Ovary (tissue), 9 donors: ENCODE data around the gene SPAG8. TPM values are rescaled to one million over a fixed set of nuclear protein-coding genes. Genes with fewer than 3 reads are reported as not detected.
A peak's percentile ranks its signal among the peaks of the same experiment; 100 is the strongest.

Experiments used
- DNase-seq, 5 donors: peaks; one replicate each; pipeline ENCODE4 v3.0.0-alpha.2; 2019 to 2020
- H3K27ac ChIP-seq, 2 donors: fragments of 200-600 bp; one replicate each; pipeline versions ENCODE4 v1.5.1 to v1.8.0; 2019 to 2022
- H3K27me3 ChIP-seq: fragments of 200-600 bp; one replicate; pipeline ENCODE4 v1.8.0; 2022
- H3K36me3 ChIP-seq: fragments of 200-600 bp; sonication (generic); one replicate; pipeline ENCODE4 v1.5.1; 2019
- H3K4me1 ChIP-seq: one replicate; pipeline ENCODE4 v1.8.1; 2013; ENCODE audit warnings: mild to moderate bottlenecking, moderate library complexity; ENCODE audit not compliant: insufficient read depth
- H3K4me3 ChIP-seq: fragments of 200-600 bp; sonication (generic); one replicate; pipeline ENCODE4 v1.5.1; 2017
- H3K9me3 ChIP-seq, 2 donors: fragments of 200-600 bp in 1 of 2; sonication (generic) in 1 of 2; one replicate each; pipeline versions ENCODE4 v1.5.1 to v1.8.1; 2013 to 2019; ENCODE audit warnings: mild to moderate bottlenecking in 1 of 2, moderate library complexity in 1 of 2
- EP300 ChIP-seq: sonication (generic); formaldehyde crosslinking; IDR thresholded peaks from one replicate; pipeline ENCODE4 v1.6.1; 2017; ENCODE audit warnings: antibody characterized with exemption
- POLR2A ChIP-seq: fragments of 450-650 bp; IDR thresholded peaks from one replicate; pipeline ENCODE4 v1.6.1; 2017; ENCODE audit warnings: antibody characterized with exemption, mild to moderate bottlenecking, moderate library complexity
- WGBS, 3 donors: extraction: QIAGEN DNeasy Blood & Tissue Kit in 1 of 3; methylation state at CpG; one replicate each; pipeline versions ENCODE4 v1.1.5 to v1.1.7; 2013 to 2017; 5-methylcytosine and 5-hydroxymethylcytosine counted together
- intact Hi-C, 4 donors: fragments of 100-400 bp; cut with DNase I; formaldehyde crosslinking; loops; one replicate each; pipeline versions ENCODE4 v1.11.0 to v1.15.1; 2022 to 2023
- polyA plus RNA-seq, 2 donors: library from polyadenylated mRNA; stranded (reverse); fragments of 200-250 nt in 1 of 2; fragments of 350-450 nt in 1 of 2; fragmentation: Illumina TruSeq in 1 of 2; extraction: RNeasy Lipid Tissue Mini Kit (QIAGEN cat#74804) in 1 of 2; gene quantifications; one replicate each; pipeline ENCODE4 v1.2.3, GENCODE V29; 2013 to 2014
- total RNA-seq, 7 donors: library from RNA; depleted of rRNA in 2 of 7; stranded (reverse); fragments of >200 nt in 2 of 7; fragmentation: NEBNext Ultra II Directional in 3 of 7; extraction: Animal tissue kit (Norgen Biotek cat#: 25700) in 3 of 7; gene quantifications; one replicate each; pipeline versions ENCODE4 v1.1.0 to v1.2.4, GENCODE V29; 2016 to 2023
- TF ChIP-seq, protein P1 (sequence below), 3 donors: fragments of 450-650 bp in 2 of 3; fragments of 200-600 bp in 1 of 3; IDR thresholded peaks; one replicate each; pipeline versions ENCODE4 v1.5.1 to v1.8.0; 2016 to 2022; ENCODE audit warnings: antibody characterized with exemption in 3 of 3, mild to moderate bottlenecking in 1 of 3
- donor health status: DM: no; HTN: no; CAD: no; lungs with moderate emphysema.
- donor health status: DM: no; HTN: no; CAD: no.
- donor health status: Bipolar disorder and iron deficiency.
- donor health status: DM: yes; HTN: yes; CAD: no.
- donor health status: DM: no; HTN: no; CAD: no.
- donor health status: DM: yes; HTN: yes; CAD: no.

The SPAG8 gene
- total and polyA plus RNA-seq, 9 donors = 2.1 to 28.1 (median 4.6) TPM

DNA sequence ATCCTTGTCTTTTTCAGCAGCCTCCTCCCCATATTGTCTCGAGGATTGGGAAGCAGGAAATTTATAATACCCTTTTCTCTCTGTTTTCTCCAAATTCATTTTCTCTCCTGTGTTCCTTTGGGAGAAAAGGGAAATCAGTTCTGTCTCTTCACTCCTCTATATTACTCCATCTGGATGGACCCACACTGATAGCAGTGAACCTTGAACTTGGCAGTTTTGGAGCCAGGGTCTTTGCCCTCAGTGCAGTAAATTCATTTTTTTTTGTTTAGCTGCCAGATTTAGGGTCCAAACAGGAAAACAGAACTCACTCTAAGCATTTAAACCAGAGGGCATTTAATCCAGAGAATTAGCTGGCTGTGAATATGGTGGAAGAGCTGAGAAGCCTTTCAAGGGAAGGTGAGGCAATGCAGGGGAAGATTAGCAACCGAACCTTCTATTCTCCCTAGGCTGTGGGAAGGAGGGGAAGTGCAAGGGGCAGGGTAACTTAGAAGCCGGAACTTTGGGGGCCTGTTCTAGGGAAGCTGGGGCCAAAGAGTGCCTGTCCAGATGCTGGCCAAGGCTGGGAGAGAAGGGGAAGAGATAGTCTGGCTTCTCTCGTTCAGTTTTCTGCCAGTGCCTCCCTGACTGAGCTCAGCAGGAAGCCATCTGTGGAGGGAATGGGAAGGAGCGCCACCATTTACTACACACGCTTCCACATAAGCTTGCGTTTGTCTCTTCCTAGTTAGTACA lies 37.0 kb downstream of the SPAG8 start:
- H3K27ac ChIP-seq = no peak overlapping the region
- H3K4me1 ChIP-seq = peaks cover 1% of the 10 kb centered on the region
- intact Hi-C loops = no loop called here
- no peaks in the 10 kb centered on the region for H3K9me3 ChIP-seq
- DNase-seq = no peak
- H3K36me3 ChIP-seq = no peaks in the 10 kb centered on the region
- 57 to 67% (median 60%) methylated on average over 7 of the region's 7 CpGs for WGBS, 3 donors
- no peaks in the 10 kb centered on the region for H3K27me3 ChIP-seq
- H3K4me3 ChIP-seq = no peak overlapping the region
- TF ChIP-seq POLR2A (no peak), EP300 (no peak)
- TF ChIP-seq, protein P1, sequence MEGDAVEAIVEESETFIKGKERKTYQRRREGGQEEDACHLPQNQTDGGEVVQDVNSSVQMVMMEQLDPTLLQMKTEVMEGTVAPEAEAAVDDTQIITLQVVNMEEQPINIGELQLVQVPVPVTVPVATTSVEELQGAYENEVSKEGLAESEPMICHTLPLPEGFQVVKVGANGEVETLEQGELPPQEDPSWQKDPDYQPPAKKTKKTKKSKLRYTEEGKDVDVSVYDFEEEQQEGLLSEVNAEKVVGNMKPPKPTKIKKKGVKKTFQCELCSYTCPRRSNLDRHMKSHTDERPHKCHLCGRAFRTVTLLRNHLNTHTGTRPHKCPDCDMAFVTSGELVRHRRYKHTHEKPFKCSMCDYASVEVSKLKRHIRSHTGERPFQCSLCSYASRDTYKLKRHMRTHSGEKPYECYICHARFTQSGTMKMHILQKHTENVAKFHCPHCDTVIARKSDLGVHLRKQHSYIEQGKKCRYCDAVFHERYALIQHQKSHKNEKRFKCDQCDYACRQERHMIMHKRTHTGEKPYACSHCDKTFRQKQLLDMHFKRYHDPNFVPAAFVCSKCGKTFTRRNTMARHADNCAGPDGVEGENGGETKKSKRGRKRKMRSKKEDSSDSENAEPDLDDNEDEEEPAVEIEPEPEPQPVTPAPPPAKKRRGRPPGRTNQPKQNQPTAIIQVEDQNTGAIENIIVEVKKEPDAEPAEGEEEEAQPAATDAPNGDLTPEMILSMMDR (IDR thresholded peaks at IDR 0.05) = no peak

DNA sequence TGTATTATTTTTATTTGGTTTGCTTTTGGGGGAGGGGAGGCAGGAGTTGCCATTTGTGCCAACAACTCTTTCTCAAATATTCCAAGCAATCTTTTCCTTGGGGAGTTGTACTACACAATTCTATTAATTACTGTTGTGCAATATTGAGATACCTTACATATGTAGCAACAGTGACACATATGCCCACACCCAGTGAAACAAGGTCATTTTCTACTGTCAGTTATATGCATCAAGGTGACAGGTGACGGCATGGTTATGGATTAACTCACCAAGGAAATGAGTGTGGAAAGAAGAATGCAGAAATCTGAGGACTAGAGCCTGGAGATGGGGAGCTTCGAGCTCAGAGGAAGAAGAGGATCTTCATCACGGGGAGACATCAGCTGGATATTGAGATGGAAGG lies 40.1 kb downstream of the SPAG8 start:
- Histone ChIP-seq H3K36me3 (no peaks in the 10 kb centered on the region), H3K4me3 (no peak overlapping the region), H3K9me3 (no peaks in the 10 kb centered on the region), H3K27me3 (no peaks in the 10 kb centered on the region), H3K4me1 (peaks cover 1% of the 10 kb centered on the region), H3K27ac (no peak overlapping the region)
- TF ChIP-seq POLR2A (no peak), EP300 (no peak)
- TF ChIP-seq, protein P1 (IDR thresholded peaks at IDR 0.05) = no peak
- DNase-seq = no peak
- intact Hi-C loops = no loop called here
- WGBS, 3 donors = 86 to 90% (median 88%) methylated on average over 3 of the region's 3 CpGs

GRCh38 chr9:35771534-35771933 lies 40.5 kb downstream of the SPAG8 start:
- Histone ChIP-seq H3K36me3 (no peaks in the 10 kb centered on the region), H3K4me1 (peaks cover 1% of the 10 kb centered on the region), H3K4me3 (no peak overlapping the region), H3K27me3 (no peaks in the 10 kb centered on the region), H3K9me3 (no peaks in the 10 kb centered on the region), H3K27ac (no peak overlapping the region)
- whole genome bisulfite sequencing, 3 donors = 31 to 49% (median 42%) methylated on average over 1 of the region's 1 CpG
- TF ChIP-seq EP300 (no peak), POLR2A (no peak)
- TF ChIP-seq, protein P1 (IDR thresholded peaks at IDR 0.05) = no peak
- DNase-seq = no peak
- intact Hi-C loops = no loop called here

- Histone ChIP-seq H3K27me3 (no peaks in the 10 kb centered on the region), H3K4me1 (peaks cover 1% of the 10 kb centered on the region), H3K27ac (no peak overlapping the region), H3K4me3 (no peak overlapping the region), H3K36me3 (no peaks in the 10 kb centered on the region), H3K9me3 (no peaks in the 10 kb centered on the region)
- WGBS, 3 donors = 0 to 4% (median 1%) methylated on average over 4 of the region's 4 CpGs
- TF ChIP-seq, protein P1 (IDR thresholded peaks at IDR 0.05) = no peak
- peak in 1 of 5 donors; percentile 21 for DNase-seq
- intact Hi-C loops = no loop called here
Observed at GRCh38 chr9:35771075-35771433, 41.0 kb downstream of the SPAG8 start.
